GM18508 (cell line): ENCODE measurements around the gene PLEKHG3.
"Not testable (repeated sequence)": the region's sequence is repeated elsewhere in the genome, so short reads cannot be mapped to it uniquely, and the experiment has no call there.

ENCODE experiments used
- ATAC-seq: cut with Tn5 transposase; IDR thresholded peaks from one replicate; pipeline ENCODE4 v1.9.1; 2021; ENCODE audit warnings: moderate number of reproducible peaks; ENCODE audit not compliant: insufficient read depth, unreplicated experiment

Gene PLEKHG3

GRCh38 chr14:64685371-64686281 lies 18.6 kb upstream of the PLEKHG3 start:
- ATAC-seq: no peak

GRCh38 chr14:64686282-64686615 lies 18.0 kb upstream of the PLEKHG3 start:
- no peak for ATAC-seq

GRCh38 chr14:64688031-64688430 lies 16.2 kb upstream of the PLEKHG3 start:
- ATAC-seq: no peak

GRCh38 chr14:64688811-64689281 lies 15.4 kb upstream of the PLEKHG3 start:
- no peak for ATAC-seq

GRCh38 chr14:64689289-64689688 lies 14.9 kb upstream of the PLEKHG3 start:
- ATAC-seq: no peak

GRCh38 chr14:64690607-64691006 lies 13.6 kb upstream of the PLEKHG3 start:
- not testable (repeated sequence) for ATAC-seq

- ATAC-seq: no peak
These were observed 12.8 kb upstream of the PLEKHG3 start for GRCh38 chr14:64691376-64691775.

- no peak for ATAC-seq
These were observed 11.8 kb upstream of the PLEKHG3 start for GRCh38 chr14:64692189-64692985.

- ATAC-seq: no peak
These were observed 11.0 kb upstream of the PLEKHG3 start for GRCh38 chr14:64692986-64693809.

GRCh38 chr14:64693810-64694165 lies 10.4 kb upstream of the PLEKHG3 start:
- ATAC-seq: no peak

- no peak for ATAC-seq
These were observed 9.2 kb upstream of the PLEKHG3 start for GRCh38 chr14:64695071-64695470.

- no peak for ATAC-seq
These were observed 7.8 kb upstream of the PLEKHG3 start for GRCh38 chr14:64696355-64696857.

GRCh38 chr14:64698903-64699302 lies 5.3 kb upstream of the PLEKHG3 start:
- ATAC-seq: no peak

GRCh38 chr14:64700290-64700689 lies 3.9 kb upstream of the PLEKHG3 start:
- no peak for ATAC-seq

GRCh38 chr14:64700894-64701293 lies 3.3 kb upstream of the PLEKHG3 start:
- no peak for ATAC-seq

GRCh38 chr14:64701660-64702059 lies 2.6 kb upstream of the PLEKHG3 start:
- ATAC-seq: no peak

- ATAC-seq: no peak
These were observed 1.5 kb upstream of the PLEKHG3 start for GRCh38 chr14:64702493-64703394.

- no peak for ATAC-seq
These were observed 655 bp upstream of the PLEKHG3 start for GRCh38 chr14:64703395-64704142.
